Measurements from ENCODE around the gene CTXND1. TPM values are rescaled to one million over a fixed set of nuclear protein-coding genes. Genes with fewer than 3 reads are reported as not detected.
A peak's percentile ranks its signal among the peaks of the same experiment; 100 is the strongest.

Gene CTXND1
- total and polyA plus RNA-seq, 2 of the 4 experiments (the other 2 are of a cell fraction): not detected

DNA sequence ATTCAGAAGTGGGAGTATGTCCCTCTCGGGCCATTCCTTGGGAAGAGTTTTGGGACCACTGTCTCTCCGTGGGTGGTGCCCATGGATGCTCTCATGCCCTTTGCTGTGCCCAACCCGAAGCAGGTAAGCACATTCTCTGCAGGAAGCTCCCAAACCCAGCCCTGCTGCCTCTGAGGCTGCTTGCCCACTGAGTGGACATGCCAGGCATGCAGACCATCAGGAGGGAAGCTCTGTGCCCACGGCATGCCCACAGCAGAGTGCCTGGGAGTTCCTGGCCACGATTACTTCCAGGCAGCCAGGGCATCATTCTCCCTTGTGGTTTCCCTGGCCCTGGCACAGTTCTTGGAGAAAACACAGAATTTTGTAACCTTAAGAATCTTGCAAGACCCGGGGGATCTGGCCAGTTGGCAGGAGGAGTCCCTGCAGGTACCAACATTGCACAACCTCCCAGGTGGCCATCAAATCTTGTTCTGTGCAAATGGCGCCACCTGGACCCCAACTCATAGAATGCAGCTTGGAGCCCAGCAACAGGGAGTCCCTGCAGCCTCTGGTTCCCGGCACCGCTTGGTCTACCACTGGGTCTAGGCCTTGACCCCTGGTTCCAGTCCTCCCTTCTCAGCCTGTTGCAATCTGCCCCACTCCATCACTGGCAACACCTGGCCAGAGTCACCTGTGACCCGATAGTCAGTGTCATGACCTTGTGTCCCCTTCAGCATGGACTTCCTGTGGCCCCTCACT is 78.8 kb downstream of the CTXND1 start:
- peaks cover 14% of the 10 kb centered on the region; the same call in 1 of the 2 replicates for H3K9me1 ChIP-seq (ENCODE audit: insufficient read depth, low read length)
- no peak overlapping the region for H3K9ac ChIP-seq (ENCODE audit: low read depth, low read length)
- intact Hi-C loops (cut with micrococcal nuclease): loop anchor here (1.0 to 10.0 kb wide), 6 partner anchors 101 to 792 kb away; partner anchors contain the start of gene MTHFS
- H2AK9ac ChIP-seq (replicated peaks; ENCODE audit: low read depth, low read length, poor library complexity): no peak overlapping the region
- H2BK5ac ChIP-seq (ENCODE audit: low read depth, low read length, poor library complexity, severe bottlenecking): no peak overlapping the region
- H3K4me3 ChIP-seq (ENCODE audit: insufficient read depth, low read depth, low read length): no peak overlapping the region
- no peak overlapping the region for H3K23ac ChIP-seq (ENCODE audit: low read depth, low read length)
- peak overlapping the region in 1 of 2 experiments; percentile 6; a peak in 1 of 4 replicates for H4K8ac ChIP-seq (ENCODE audit: low read depth in 2 of 2, low read length in 2 of 2)
- H3K4me1 ChIP-seq (ENCODE audit: control insufficient read depth, insufficient read depth, low read length): peaks cover 12% of the 10 kb centered on the region
- 0 out of 2 replicates have a peak, but pooled peaks cover 8% of the 10 kb centered on the region for H4K20me1 ChIP-seq (ENCODE audit: insufficient read depth, low read length)
- peak overlapping the region; percentile 78; the same call in 1 of the 2 replicates for H3K4ac ChIP-seq (ENCODE audit: low read depth, low read length)
- CTCF ChIA-PET: interaction anchor here (1.0 to 1.4 kb wide), 3 partner anchors 11 to 269 kb away, joined by 3 to 11 read pairs (median 3); no protein-coding TSS in a partner anchor
- peak overlapping the region; percentile 26 for H2AFZ ChIP-seq (replicated peaks; ENCODE audit: low read length, poor library complexity)
- WGBS, 2 experiments (ENCODE audit: extremely low coverage in 2 of 2, insufficient read length in 1 of 2): 88% methylated on average over 7 of the region's 10 CpGs; no CpG with 5 or more reads in 1 of the 2 experiments
- H3K36me3 ChIP-seq (ENCODE audit: control insufficient read depth, insufficient read depth, low read length): peaks cover 14% of the 10 kb centered on the region
- H3K4me2 ChIP-seq (ENCODE audit: low read depth, low read length): no peak overlapping the region
- no TSS peak for BruUV-seq (replicated peaks)
- no peak overlapping the region for H3K56ac ChIP-seq (ENCODE audit: extremely low read depth, insufficient read depth, low read length)
- TF ChIP-seq MAZ (IDR thresholded peaks at IDR 0.05; ENCODE audit: borderline replicate concordance, low read depth, low read length): no peak
- peak; percentile 69 for TF ChIP-seq SMC3 (IDR thresholded peaks at IDR 0.05; ENCODE audit: low read depth, low read length)
- TF ChIP-seq, protein P1, sequence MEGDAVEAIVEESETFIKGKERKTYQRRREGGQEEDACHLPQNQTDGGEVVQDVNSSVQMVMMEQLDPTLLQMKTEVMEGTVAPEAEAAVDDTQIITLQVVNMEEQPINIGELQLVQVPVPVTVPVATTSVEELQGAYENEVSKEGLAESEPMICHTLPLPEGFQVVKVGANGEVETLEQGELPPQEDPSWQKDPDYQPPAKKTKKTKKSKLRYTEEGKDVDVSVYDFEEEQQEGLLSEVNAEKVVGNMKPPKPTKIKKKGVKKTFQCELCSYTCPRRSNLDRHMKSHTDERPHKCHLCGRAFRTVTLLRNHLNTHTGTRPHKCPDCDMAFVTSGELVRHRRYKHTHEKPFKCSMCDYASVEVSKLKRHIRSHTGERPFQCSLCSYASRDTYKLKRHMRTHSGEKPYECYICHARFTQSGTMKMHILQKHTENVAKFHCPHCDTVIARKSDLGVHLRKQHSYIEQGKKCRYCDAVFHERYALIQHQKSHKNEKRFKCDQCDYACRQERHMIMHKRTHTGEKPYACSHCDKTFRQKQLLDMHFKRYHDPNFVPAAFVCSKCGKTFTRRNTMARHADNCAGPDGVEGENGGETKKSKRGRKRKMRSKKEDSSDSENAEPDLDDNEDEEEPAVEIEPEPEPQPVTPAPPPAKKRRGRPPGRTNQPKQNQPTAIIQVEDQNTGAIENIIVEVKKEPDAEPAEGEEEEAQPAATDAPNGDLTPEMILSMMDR (conservative IDR thresholded peaks at IDR 0.05; ENCODE audit: low read depth, low read length): peak; percentile 75
- TF ChIP-seq CEBPB (IDR thresholded peaks at IDR 0.05; ENCODE audit: low read depth, low read length): peak; percentile 95
- TF ChIP-seq CHD1 (IDR thresholded peaks at IDR 0.05; ENCODE audit: low read depth, low read length): no peak
- peak; percentile 83 for TF ChIP-seq RAD21 (IDR thresholded peaks at IDR 0.05; ENCODE audit: low read length)
- peak; percentile 52 for DNase-seq
- no peak overlapping the region for H4K5ac ChIP-seq (ENCODE audit: low read depth, low read length)
- H3K9me3 ChIP-seq (ENCODE audit: control insufficient read depth, insufficient read depth, low read length): no peaks in the 10 kb centered on the region; the same call in 1 of the 2 replicates
- peaks cover 0 to 18% of the 10 kb centered on the region in 2 experiments; a peak in 2 of 4 replicates for H3K79me1 ChIP-seq (ENCODE audit: low read depth in 1 of 2, low read length in 2 of 2)
- dilution Hi-C loops (cut with HindIII; ENCODE audit: low sequenced_read_pairs, unreplicated experiment): no loop called here
- ATAC-seq (ENCODE audit: low read depth): peak; percentile 59
- in situ Hi-C loops (cut with MboI; ENCODE audit: low sequenced_read_pairs): loop anchor here (10.0 kb wide), 1 partner anchor 268 kb away; no protein-coding TSS in a partner anchor
- H3K14ac ChIP-seq (replicated peaks; ENCODE audit: low read depth, low read length): no peak overlapping the region
- no peak overlapping the region for H2BK15ac ChIP-seq (ENCODE audit: low read depth, low read length)
- H4K91ac ChIP-seq (ENCODE audit: insufficient read depth, low read depth, low read length): no peak overlapping the region
- no peak overlapping the region for H3K27ac ChIP-seq (ENCODE audit: insufficient read depth, low read length)
- H3K27me3 ChIP-seq (ENCODE audit: control insufficient read depth, insufficient read depth, low read length): no peaks in the 10 kb centered on the region
- peak overlapping the region; percentile 71; the same call in 1 of the 2 replicates for H2AK5ac ChIP-seq (ENCODE audit: low read depth, low read length)
- POLR2A ChIA-PET (ENCODE audit: unreplicated experiment): no interaction called here
- no peak overlapping the region for H3K18ac ChIP-seq (ENCODE audit: low read depth, low read length)
- no peak overlapping the region for H2BK20ac ChIP-seq (ENCODE audit: low read depth, low read length)
- no peak overlapping the region for H2BK120ac ChIP-seq (ENCODE audit: low read depth, low read length)

All from IMR-90 (cell line).